SK-N-SH (cell line): ENCODE results near the gene MUSTN1.

ENCODE experiments used
- EP300 ChIP-seq, 2 experiments: IDR thresholded peaks; 2 replicates each; pipeline versions ENCODE4 v1.4.0 to v1.6.1; 2012; ENCODE audit warnings: borderline replicate concordance in 1 of 2, low read depth in 1 of 2, low read length in 1 of 2
- EZH2phosphoT487 ChIP-seq: fragments of 200-600 bp; sonication (generic); IDR thresholded peaks from 2 replicates; pipeline ENCODE4 v1.6.1; 2017; ENCODE audit warnings: low read depth, mixed run types, mild to moderate bottlenecking, antibody characterized with exemption, moderate library complexity, borderline replicate concordance
- FOSL2 ChIP-seq: IDR thresholded peaks from 2 replicates; pipeline ENCODE4 v1.4.0; 2012; ENCODE audit warnings: low read depth, mild to moderate bottlenecking, moderate library complexity, borderline replicate concordance
- JUND ChIP-seq: IDR thresholded peaks from 2 replicates; pipeline ENCODE4 v1.4.0; 2012
- TF ChIP-seq, protein P1 (sequence below): fragments of 200-600 bp; sonication (generic); IDR thresholded peaks from 2 replicates; pipeline ENCODE4 v1.6.1; 2017; ENCODE audit warnings: antibody characterized with exemption, mild to moderate bottlenecking, moderate library complexity
- TF ChIP-seq, protein P2 (sequence below): fragments of 150-350 bp; IDR thresholded peaks from 2 replicates; pipeline ENCODE4 v1.6.1; 2017; ENCODE audit warnings: antibody characterized with exemption, low read length, low read depth, borderline replicate concordance
- TF ChIP-seq, protein P3 (sequence below): IDR thresholded peaks from 2 replicates; pipeline ENCODE4 v1.4.0; 2012; ENCODE audit warnings: low read depth, borderline replicate concordance

DNA sequence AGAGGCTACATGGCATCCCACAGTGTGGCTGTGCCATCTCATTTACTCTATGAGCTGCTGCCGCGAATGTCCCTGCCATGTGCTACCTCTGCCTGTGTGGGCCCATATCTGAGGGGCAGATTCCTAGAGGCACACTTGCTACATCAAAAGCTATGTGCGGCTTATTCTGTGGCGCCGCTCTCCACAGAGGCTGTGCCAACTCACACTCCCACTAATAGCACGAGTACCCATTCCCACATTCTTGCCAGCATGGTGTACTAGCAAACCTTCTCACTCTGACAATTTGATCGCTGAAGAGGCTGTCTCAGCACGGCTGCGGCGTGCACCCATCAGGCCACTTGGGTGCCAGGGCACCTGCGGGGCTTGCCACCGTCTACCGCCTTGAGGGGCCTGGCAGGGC, 31.2 kb upstream of the MUSTN1 start:
- TF ChIP-seq JUND (no peak), FOSL2 (no peak), EZH2phosphoT487 (no peak), EP300 (IDR thresholded peaks at IDR 0.05; ENCODE audit: borderline replicate concordance in 1 of 2, low read depth in 1 of 2, low read length in 1 of 2) (no peak)
- TF ChIP-seq, protein P1, sequence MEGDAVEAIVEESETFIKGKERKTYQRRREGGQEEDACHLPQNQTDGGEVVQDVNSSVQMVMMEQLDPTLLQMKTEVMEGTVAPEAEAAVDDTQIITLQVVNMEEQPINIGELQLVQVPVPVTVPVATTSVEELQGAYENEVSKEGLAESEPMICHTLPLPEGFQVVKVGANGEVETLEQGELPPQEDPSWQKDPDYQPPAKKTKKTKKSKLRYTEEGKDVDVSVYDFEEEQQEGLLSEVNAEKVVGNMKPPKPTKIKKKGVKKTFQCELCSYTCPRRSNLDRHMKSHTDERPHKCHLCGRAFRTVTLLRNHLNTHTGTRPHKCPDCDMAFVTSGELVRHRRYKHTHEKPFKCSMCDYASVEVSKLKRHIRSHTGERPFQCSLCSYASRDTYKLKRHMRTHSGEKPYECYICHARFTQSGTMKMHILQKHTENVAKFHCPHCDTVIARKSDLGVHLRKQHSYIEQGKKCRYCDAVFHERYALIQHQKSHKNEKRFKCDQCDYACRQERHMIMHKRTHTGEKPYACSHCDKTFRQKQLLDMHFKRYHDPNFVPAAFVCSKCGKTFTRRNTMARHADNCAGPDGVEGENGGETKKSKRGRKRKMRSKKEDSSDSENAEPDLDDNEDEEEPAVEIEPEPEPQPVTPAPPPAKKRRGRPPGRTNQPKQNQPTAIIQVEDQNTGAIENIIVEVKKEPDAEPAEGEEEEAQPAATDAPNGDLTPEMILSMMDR, result no peak
- TF ChIP-seq, protein P2, sequence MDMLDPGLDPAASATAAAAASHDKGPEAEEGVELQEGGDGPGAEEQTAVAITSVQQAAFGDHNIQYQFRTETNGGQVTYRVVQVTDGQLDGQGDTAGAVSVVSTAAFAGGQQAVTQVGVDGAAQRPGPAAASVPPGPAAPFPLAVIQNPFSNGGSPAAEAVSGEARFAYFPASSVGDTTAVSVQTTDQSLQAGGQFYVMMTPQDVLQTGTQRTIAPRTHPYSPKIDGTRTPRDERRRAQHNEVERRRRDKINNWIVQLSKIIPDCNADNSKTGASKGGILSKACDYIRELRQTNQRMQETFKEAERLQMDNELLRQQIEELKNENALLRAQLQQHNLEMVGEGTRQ, result no peak
- TF ChIP-seq, protein P3, sequence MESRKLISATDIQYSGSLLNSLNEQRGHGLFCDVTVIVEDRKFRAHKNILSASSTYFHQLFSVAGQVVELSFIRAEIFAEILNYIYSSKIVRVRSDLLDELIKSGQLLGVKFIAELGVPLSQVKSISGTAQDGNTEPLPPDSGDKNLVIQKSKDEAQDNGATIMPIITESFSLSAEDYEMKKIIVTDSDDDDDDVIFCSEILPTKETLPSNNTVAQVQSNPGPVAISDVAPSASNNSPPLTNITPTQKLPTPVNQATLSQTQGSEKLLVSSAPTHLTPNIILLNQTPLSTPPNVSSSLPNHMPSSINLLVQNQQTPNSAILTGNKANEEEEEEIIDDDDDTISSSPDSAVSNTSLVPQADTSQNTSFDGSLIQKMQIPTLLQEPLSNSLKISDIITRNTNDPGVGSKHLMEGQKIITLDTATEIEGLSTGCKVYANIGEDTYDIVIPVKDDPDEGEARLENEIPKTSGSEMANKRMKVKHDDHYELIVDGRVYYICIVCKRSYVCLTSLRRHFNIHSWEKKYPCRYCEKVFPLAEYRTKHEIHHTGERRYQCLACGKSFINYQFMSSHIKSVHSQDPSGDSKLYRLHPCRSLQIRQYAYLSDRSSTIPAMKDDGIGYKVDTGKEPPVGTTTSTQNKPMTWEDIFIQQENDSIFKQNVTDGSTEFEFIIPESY, result no peak
